Stimulated activated effector memory CD8-positive, alpha-beta T cell treated with anti-CD3 and anti-CD28 coated beads, Interleukin-12 subunit alpha, Interleukin-12 subunit beta, amount 100 ng/mL, for 72 hours (primary cell): ENCODE measurements around the gene S100PBP.
"Not testable (repeated sequence)": the region's sequence is repeated elsewhere in the genome, so short reads cannot be mapped to it uniquely, and the experiment has no call there.

ENCODE experiments used
- ATAC-seq: fragments of 150-1000 bp; cut with Tn5 transposase; 2 replicates; pipeline ENCODE4 v1.10.0; 2021
- DNase-seq, 2 donors: peaks; one replicate each; pipeline ENCODE4 v3.0.0; 2021 to 2022; ENCODE audit warnings: low spot score in 2 of 2
- H3K27ac Mint-ChIP-seq: one replicate; pipeline ENCODE4 v1.8.0; 2022; ENCODE audit warnings: mild to moderate bottlenecking, mixed read lengths
- H3K36me3 Mint-ChIP-seq: one replicate; pipeline ENCODE4 v1.8.0; 2022; ENCODE audit warnings: mild to moderate bottlenecking, mixed read lengths
- H3K4me1 Mint-ChIP-seq: one replicate; pipeline ENCODE4 v1.8.0; 2022; ENCODE audit warnings: mixed read lengths
- H3K4me3 Mint-ChIP-seq: one replicate; pipeline ENCODE4 v1.8.0; 2022; ENCODE audit warnings: mild to moderate bottlenecking, mixed read lengths
- H3K9me3 Mint-ChIP-seq: one replicate; pipeline ENCODE4 v1.8.0; 2022; ENCODE audit warnings: mixed read lengths

S100PBP gene

DNA sequence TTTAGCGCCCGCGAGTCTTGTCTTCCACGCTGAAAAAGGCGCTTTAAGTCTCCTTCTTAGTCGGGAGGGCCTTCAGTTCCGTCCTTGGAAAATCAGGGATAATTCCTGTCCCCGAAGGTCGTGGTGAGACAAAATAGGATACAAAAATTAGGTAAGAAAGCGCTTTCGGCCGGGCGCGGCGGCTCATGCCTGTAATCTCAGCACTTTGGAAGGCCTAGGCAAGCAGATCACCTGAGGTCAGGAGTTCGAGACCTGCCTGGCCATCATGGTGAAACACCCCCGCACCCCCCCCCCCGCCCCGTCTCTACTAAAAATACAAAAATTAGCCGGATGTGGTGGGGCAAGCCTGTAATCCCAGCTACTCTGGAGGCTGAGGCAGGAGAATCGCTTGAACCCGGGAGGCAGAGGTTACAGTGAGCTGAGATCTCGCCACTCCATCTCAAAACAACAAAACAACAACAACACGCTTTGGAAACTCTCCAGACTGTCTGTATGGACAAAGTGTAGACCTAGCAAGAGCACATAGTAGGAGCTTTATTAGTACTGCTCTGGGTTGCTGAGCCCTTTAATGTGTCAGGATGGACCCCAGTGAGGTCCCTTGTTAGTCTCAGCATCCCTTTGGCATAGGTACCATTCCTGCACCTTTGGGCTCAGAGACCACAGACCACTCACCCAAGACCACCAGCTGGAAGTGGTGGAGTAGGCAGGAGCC, 84.5 kb downstream of the S100PBP start:
- Mint-ChIP-seq H3K9me3 (no peaks in the 10 kb centered on the region), H3K4me3 (peak overlapping the region; percentile 73)

DNA sequence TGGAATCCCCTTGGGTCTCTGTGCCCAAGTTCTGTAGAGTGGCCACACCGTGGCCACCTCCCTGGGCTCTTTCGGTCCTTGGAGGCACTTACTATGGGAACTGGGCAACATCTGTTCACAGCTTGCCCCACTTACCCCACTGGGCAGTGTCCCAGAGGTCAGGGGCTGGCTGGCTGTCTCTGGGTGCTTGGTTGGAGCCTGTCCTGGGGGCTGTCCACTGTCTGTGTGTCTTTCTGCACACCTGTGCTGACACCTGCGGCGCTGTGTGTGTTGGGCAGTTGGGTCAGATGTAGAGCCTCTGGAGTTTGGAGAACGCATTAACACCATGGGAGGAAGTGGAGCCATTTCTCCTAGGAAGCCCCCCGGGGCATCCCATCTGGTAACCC, 85.1 kb downstream of the S100PBP start:
- H3K9me3 Mint-ChIP-seq: no peaks in the 10 kb centered on the region
- DNase-seq (no peak), ATAC-seq (no peak)
- H3K27ac Mint-ChIP-seq: no peak overlapping the region
- H3K4me3 Mint-ChIP-seq: peak overlapping the region; percentile 73
- H3K4me1 Mint-ChIP-seq: peaks cover 5% of the 10 kb centered on the region
- H3K36me3 Mint-ChIP-seq: no peaks in the 10 kb centered on the region

More for the DNA sequence above, 84.5 kb downstream of the S100PBP start:
- H3K27ac Mint-ChIP-seq: no peak overlapping the region
- H3K36me3 Mint-ChIP-seq: no peaks in the 10 kb centered on the region
- DNase-seq: no peak
- peaks cover 5% of the 10 kb centered on the region for H3K4me1 Mint-ChIP-seq
- ATAC-seq: no peak

DNA sequence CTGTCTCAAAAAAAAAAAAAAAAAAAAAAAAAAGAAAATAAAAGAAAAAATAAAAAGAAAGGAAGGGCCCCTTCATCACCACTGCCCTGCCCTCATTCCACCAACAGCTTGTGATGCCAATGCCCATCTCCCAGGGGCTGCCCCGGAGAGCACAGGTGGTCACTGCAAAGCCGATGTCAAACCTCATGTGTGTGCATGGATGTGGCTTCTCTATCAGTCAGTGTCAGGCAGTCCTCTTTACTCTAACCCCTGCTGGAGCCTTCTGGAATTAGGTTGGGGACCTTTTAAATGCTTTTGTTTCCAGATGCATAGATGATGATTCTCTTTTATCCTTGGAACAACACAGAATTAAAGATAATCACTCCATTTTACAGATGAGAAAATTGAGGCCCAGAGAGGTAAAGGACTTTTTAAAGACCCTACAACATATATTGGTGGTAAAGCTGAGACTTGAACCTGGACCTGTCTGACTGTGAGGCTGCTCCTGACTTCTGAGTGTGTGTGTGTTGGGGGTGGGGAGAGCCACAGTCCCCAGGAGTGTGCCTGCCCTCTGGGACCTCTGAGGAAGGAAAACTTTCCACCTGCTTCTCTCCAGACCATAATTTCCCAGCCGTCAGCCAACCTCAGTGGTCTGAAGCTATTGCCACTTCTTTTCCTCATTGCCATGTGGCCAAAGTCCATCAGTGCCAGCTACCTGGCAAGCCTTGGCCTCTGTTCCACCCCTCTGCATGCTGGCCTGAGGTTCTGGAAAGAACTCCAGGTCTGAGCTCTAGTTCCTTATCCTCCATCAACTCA, 86.7 kb downstream of the S100PBP start:
- Mint-ChIP-seq H3K4me3 (no peak overlapping the region), H3K9me3 (no peaks in the 10 kb centered on the region), H3K4me1 (peaks cover 5% of the 10 kb centered on the region), H3K36me3 (no peaks in the 10 kb centered on the region), H3K27ac (no peak overlapping the region)
- DNase-seq: no peak
- no peak for ATAC-seq

DNA sequence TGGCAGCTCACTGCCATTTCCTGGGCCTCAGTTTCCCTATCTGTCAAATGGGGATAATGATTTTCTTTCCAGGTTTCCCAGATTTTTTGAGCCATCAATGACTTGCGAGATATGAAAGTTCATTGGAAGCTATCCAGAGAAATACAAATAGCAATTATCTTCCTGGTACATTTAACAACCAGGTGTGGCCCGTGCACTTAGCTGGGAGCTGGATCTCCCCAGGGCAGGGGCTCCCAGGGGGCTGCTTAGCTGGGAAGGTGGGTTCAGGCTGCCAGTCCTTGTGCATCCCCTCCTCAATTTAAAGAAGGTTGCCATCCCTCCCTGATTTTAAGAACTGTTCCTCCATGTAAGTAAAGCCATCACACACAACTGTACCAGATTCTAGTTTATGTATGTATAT, 87.3 kb downstream of the S100PBP start:
- H3K36me3 Mint-ChIP-seq: no peaks in the 10 kb centered on the region
- H3K4me3 Mint-ChIP-seq: no peak overlapping the region
- DNase-seq: no peak
- H3K27ac Mint-ChIP-seq: no peak overlapping the region
- H3K4me1 Mint-ChIP-seq: peaks cover 5% of the 10 kb centered on the region
- no peak for ATAC-seq
- H3K9me3 Mint-ChIP-seq: no peaks in the 10 kb centered on the region

DNA sequence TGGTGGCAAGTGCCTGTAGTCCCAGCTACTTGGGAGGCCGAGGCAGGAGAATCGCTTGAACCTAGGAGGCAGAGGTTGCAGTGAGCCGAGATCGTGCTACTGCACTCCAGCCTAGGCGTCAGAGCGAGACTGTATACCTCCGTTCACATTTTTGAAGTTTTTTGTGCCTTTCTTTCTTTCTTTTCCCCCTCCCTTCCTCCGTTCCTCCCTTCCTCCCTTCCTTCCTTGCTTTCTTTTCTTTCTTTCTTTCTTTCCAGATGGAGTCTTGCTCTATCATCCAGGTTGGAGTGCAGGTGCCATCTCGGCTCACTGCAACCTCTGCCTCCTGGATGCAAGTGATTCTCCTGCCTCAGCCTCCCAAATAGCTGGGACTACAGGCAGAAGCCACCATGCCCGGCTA, 88.1 kb downstream of the S100PBP start:
- not testable (repeated sequence) for ATAC-seq, H3K4me1 Mint-ChIP-seq, H3K4me3 Mint-ChIP-seq

DNA sequence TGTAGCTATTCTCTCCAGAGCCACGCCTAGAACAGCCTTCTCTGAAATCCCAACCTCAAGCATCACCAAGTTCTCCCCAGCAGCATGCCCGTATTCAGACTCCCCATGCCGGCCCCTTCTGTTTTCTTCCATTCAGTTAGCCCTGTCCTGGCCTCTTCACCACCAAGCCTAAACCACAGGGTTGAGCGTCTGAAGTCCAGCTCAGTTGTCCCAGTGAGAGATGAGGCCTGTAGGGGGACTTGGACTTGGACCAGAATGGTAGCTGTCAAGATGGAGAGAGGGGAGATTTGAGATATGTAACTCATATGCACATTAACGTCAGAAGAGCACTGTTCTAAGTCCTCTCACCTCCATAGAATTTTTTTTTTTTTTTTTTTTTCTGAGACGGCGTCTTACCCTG, 89.2 kb downstream of the S100PBP start:
- no peaks in the 10 kb centered on the region for H3K4me1 Mint-ChIP-seq

More for the DNA sequence above, 88.1 kb downstream of the S100PBP start:
- DNase-seq, H3K9me3 Mint-ChIP-seq, H3K36me3 Mint-ChIP-seq, H3K27ac Mint-ChIP-seq: not testable (repeated sequence)

DNA sequence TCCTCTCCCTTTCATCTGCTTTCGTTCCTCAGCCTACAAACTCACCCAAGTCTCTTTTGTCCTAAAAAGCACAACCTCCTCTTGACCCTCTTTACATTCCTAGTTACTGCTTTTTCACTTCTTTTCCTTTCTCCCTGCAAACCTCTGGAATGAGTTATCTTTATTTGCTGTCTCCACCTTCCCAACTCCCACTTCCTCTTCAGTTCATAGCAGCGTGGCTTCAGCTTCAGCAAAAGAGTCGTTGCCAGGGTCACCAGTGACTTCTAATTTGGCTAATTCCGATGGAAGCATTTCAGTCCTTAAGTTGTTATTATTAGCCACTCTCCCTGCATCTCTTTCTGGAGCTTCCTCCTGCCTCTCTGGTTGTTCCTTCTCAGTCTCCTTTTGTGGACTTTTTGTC, 90.0 kb downstream of the S100PBP start:
- no peak for DNase-seq
- ATAC-seq: no peak
- Mint-ChIP-seq H3K4me1 (no peaks in the 10 kb centered on the region), H3K27ac (no peak overlapping the region), H3K9me3 (no peaks in the 10 kb centered on the region), H3K4me3 (no peak overlapping the region), H3K36me3 (no peaks in the 10 kb centered on the region)

More for the DNA sequence above, 89.2 kb downstream of the S100PBP start:
- Mint-ChIP-seq H3K27ac (no peak overlapping the region), H3K9me3 (no peaks in the 10 kb centered on the region), H3K4me3 (no peak overlapping the region), H3K36me3 (no peaks in the 10 kb centered on the region)
- no peak for ATAC-seq
- DNase-seq: no peak
